Measurements from ENCODE around the gene LPIN3.
A peak's percentile ranks its signal among the peaks of the same experiment; 100 is the strongest.

Gene LPIN3

DNA sequence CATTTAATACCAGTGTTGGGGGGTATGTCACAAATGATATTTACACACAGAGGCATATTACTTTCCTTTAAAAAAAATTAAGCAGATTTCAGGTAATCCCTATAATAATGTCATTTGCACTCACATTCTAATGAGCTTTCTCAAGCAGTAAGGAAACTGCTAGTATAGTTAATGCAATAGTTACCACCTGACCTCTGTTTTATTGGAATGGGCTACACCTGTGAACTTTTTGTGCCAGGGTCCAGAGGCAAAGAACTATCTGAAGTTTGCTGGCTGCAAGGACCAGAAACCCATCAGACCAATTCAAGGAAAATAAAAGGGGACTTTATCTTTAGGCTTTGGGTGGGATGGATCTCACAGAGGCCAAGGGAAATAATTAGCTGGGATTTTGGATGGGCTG lies 20.2 kb upstream of the LPIN3 start:
- peak overlapping the region in 1 of 2 donors; percentile 76 for H3K27ac ChIP-seq (ENCODE audit: low read depth in 2 of 2, low read length in 2 of 2)
- no peaks in the 10 kb centered on the region for H3K9me3 ChIP-seq (ENCODE audit: control insufficient read depth in 2 of 2, low read length in 2 of 2)

DNA sequence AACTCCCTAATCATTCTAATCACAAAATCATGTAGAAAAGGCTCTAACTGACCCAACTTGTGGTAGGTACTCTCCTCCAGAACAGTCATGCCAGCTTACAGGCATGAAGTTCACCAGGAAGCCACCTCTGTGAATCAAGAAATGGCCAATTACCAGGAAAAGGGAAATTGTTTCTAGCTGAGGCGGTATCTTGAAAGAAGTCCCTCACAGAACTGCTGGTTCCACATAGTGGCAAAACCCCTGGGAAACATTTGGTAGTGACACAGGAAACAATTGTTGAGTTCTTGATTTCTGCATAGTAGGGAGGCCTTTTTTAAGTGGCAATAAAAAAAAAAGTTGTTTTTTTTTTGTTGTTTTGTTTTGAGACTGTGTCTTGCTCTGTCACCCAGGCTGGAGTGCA lies 19.6 kb upstream of the LPIN3 start:
- Histone ChIP-seq H3K9ac (ENCODE audit: low read depth in 1 of 2, low read length in 2 of 2) (no peak overlapping the region), H3K9me3 (ENCODE audit: control insufficient read depth in 2 of 2, low read length in 2 of 2) (no peaks in the 10 kb centered on the region), H3K27me3 (ENCODE audit: control insufficient read depth in 2 of 2, insufficient read depth in 2 of 2, low read length in 2 of 2) (no peaks in the 10 kb centered on the region), H3K36me3 (ENCODE audit: control insufficient read depth in 2 of 2, insufficient read depth in 2 of 2, low read length in 2 of 2) (no peaks in the 10 kb centered on the region), H3K4me3 (ENCODE audit: low read length in 2 of 2) (no peak overlapping the region), H3K27ac (ENCODE audit: low read depth in 2 of 2, low read length in 2 of 2) (peak overlapping the region; percentile 52 to 76), H3K4me1 (ENCODE audit: control insufficient read depth in 2 of 2, insufficient read depth in 2 of 2, low read length in 2 of 2) (peaks cover 14 to 22% of the 10 kb centered on the region in 2 donors)

More for the DNA sequence above, 20.2 kb upstream of the LPIN3 start:
- Histone ChIP-seq H3K4me3 (ENCODE audit: low read length in 2 of 2) (no peak overlapping the region), H3K4me1 (ENCODE audit: control insufficient read depth in 2 of 2, insufficient read depth in 2 of 2, low read length in 2 of 2) (peaks cover 14 to 22% of the 10 kb centered on the region in 2 donors), H3K27me3 (ENCODE audit: control insufficient read depth in 2 of 2, insufficient read depth in 2 of 2, low read length in 2 of 2) (no peaks in the 10 kb centered on the region), H3K36me3 (ENCODE audit: control insufficient read depth in 2 of 2, insufficient read depth in 2 of 2, low read length in 2 of 2) (no peaks in the 10 kb centered on the region), H3K9ac (ENCODE audit: low read depth in 1 of 2, low read length in 2 of 2) (no peak overlapping the region)

DNA sequence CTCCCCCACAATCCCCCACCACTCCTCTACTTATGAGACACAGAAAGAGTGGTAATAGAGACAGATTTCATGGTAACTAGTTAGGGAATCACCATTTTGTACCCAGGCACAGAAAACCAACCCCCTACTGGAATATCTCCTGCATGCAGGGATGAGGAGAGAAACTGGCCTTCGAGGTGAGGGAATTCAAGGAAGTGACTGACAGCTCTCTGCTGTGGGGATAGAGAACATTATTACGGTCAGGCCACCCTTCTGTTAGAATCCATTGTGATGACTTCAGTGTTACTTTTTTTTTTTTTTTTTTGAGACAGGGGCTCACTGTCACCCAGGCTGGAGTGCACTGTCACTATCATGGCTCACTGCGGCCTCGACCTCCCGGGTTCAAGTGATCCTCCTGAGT lies 13.4 kb upstream of the LPIN3 start:
- no peaks in the 10 kb centered on the region for H3K36me3 ChIP-seq (ENCODE audit: control insufficient read depth in 2 of 2, insufficient read depth in 2 of 2, low read length in 2 of 2)
- H3K9ac ChIP-seq (ENCODE audit: low read depth in 1 of 2, low read length in 2 of 2) = no peak overlapping the region
- H3K27ac ChIP-seq (ENCODE audit: low read depth in 2 of 2, low read length in 2 of 2) = no peak overlapping the region
- H3K4me3 ChIP-seq (ENCODE audit: low read length in 2 of 2) = no peak overlapping the region
- H3K27me3 ChIP-seq (ENCODE audit: control insufficient read depth in 2 of 2, insufficient read depth in 2 of 2, low read length in 2 of 2) = no peaks in the 10 kb centered on the region
- H3K9me3 ChIP-seq (ENCODE audit: control insufficient read depth in 2 of 2, low read length in 2 of 2) = no peaks in the 10 kb centered on the region
- peaks cover 0 to 3% of the 10 kb centered on the region in 2 donors for H3K4me1 ChIP-seq (ENCODE audit: control insufficient read depth in 2 of 2, insufficient read depth in 2 of 2, low read length in 2 of 2)

DNA sequence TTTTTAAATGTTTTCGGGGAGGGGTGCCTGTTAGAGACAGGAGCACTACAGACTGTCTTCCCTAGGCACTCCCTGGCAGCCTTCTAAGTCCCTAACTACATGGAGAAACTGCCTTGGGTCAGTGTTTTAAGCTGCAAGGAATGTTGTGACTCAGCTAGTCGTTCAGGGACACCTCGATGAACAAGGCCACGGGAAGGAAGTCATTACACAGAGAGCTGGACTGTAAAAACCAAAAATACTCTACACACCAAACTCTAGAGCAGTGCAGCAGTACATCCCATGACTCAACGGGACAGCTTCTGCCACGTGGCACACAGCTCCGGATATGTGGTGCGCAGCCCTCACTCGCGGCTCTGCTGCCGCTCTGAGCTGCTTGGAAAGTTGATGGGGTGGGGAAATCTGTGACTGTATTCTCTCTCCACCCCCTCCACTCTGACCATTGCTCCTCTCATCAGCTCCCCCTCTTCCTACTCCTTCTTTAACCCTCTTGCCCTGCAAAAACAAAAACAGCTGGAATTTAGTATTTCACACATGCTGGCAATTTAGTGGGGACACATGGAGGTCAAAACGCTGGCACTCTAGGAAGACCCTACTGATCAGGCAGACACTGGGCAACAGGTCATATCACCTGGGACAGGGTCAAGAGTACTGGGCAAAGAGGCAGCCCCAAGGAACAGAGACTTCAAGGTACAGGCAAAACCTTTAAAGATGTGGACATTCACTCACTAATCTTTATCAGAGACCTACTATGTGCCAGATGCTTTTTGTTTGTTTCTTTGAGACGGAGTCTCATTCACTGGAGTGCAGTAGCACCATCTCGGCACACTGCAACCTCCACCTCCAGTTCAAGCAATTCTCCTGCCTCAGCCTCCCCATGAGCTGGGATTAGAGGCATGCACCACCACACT lies 10.9 kb upstream of the LPIN3 start:
- no peaks in the 10 kb centered on the region for H3K27me3 ChIP-seq (ENCODE audit: control insufficient read depth in 2 of 2, insufficient read depth in 2 of 2, low read length in 2 of 2)
- H3K27ac ChIP-seq (ENCODE audit: low read depth in 2 of 2, low read length in 2 of 2) = peak overlapping the region; percentile 39 to 63
- H3K9me3 ChIP-seq (ENCODE audit: control insufficient read depth in 2 of 2, low read length in 2 of 2) = no peaks in the 10 kb centered on the region
- no peaks in the 10 kb centered on the region for H3K36me3 ChIP-seq (ENCODE audit: control insufficient read depth in 2 of 2, insufficient read depth in 2 of 2, low read length in 2 of 2)
- no peak overlapping the region for H3K9ac ChIP-seq (ENCODE audit: low read depth in 1 of 2, low read length in 2 of 2)
- no peak overlapping the region for H3K4me3 ChIP-seq (ENCODE audit: low read length in 2 of 2)
- H3K4me1 ChIP-seq (ENCODE audit: control insufficient read depth in 2 of 2, insufficient read depth in 2 of 2, low read length in 2 of 2) = no peaks in the 10 kb centered on the region

DNA sequence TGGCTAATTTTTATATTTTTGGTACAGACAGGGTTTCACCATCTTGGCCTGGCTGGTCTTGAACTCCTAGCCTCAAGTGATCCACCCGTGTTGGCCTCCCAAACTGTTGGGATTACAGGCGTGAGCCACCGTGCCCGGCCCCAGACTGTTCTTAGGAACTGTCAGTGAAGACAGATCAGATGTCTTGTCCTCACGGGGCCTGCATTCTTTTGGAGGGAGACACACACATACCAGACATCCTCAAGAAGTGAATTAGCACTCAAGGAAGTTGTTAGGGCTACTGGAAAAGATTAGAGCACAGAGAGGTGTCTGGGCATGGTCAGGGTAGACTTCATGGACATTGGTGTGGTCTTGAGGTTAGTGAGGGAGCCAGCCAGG lies 10.3 kb upstream of the LPIN3 start:
- Histone ChIP-seq H3K27me3 (ENCODE audit: control insufficient read depth in 2 of 2, insufficient read depth in 2 of 2, low read length in 2 of 2) (no peaks in the 10 kb centered on the region), H3K4me3 (ENCODE audit: low read length in 2 of 2) (no peak overlapping the region), H3K27ac (ENCODE audit: low read depth in 2 of 2, low read length in 2 of 2) (no peak overlapping the region), H3K9ac (ENCODE audit: low read depth in 1 of 2, low read length in 2 of 2) (no peak overlapping the region), H3K9me3 (ENCODE audit: control insufficient read depth in 2 of 2, low read length in 2 of 2) (no peaks in the 10 kb centered on the region), H3K36me3 (ENCODE audit: control insufficient read depth in 2 of 2, insufficient read depth in 2 of 2, low read length in 2 of 2) (no peaks in the 10 kb centered on the region), H3K4me1 (ENCODE audit: control insufficient read depth in 2 of 2, insufficient read depth in 2 of 2, low read length in 2 of 2) (no peaks in the 10 kb centered on the region)

DNA sequence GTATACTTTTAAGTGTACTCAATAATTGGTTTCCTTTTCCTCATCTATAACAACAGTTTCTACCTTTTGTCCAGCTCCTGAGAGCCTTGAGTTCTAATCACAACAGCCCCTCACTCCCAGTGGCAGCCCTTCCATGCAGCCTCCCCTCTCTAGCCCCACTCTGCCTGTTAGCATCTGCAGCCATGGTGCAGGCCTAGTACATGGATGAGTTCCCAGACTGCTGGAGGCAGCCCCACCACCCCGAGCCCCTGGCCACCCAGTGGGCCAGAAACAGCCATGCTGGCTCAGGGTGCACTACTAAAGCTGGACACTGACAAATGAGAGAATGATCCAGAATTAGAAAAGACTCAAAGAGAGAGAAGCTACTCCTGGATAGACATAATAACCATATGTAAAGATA lies 9.7 kb upstream of the LPIN3 start:
- no peak overlapping the region for H3K27ac ChIP-seq (ENCODE audit: low read depth in 2 of 2, low read length in 2 of 2)
- H3K9ac ChIP-seq (ENCODE audit: low read depth in 1 of 2, low read length in 2 of 2) = no peak overlapping the region
- no peaks in the 10 kb centered on the region for H3K27me3 ChIP-seq (ENCODE audit: control insufficient read depth in 2 of 2, insufficient read depth in 2 of 2, low read length in 2 of 2)
- H3K4me1 ChIP-seq (ENCODE audit: control insufficient read depth in 2 of 2, insufficient read depth in 2 of 2, low read length in 2 of 2) = no peaks in the 10 kb centered on the region
- no peaks in the 10 kb centered on the region for H3K9me3 ChIP-seq (ENCODE audit: control insufficient read depth in 2 of 2, low read length in 2 of 2)
- no peak overlapping the region for H3K4me3 ChIP-seq (ENCODE audit: low read length in 2 of 2)
- no peaks in the 10 kb centered on the region for H3K36me3 ChIP-seq (ENCODE audit: control insufficient read depth in 2 of 2, insufficient read depth in 2 of 2, low read length in 2 of 2)

DNA sequence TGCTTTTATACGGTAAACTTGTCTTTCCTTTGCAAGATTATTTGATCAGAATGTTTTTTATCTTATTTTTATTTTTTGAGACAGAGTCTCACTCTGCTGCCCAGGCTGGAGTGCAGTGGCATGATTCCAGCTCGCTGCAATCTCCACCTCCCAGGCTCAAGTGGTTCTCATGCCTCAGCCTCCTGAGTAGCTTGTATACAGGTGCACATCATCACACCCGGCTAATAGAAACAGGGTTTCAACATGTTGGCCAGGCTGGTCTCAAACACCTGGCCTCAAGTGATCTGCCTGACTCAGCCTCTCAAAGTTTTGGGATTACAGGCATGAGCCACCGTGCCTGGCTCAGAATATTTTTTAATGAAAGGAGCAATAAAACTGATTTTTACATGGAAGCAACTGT lies 8.9 kb upstream of the LPIN3 start:
- H3K4me1 ChIP-seq (ENCODE audit: control insufficient read depth in 2 of 2, insufficient read depth in 2 of 2, low read length in 2 of 2) = no peaks in the 10 kb centered on the region
- no peaks in the 10 kb centered on the region for H3K36me3 ChIP-seq (ENCODE audit: control insufficient read depth in 2 of 2, insufficient read depth in 2 of 2, low read length in 2 of 2)
- H3K9me3 ChIP-seq (ENCODE audit: control insufficient read depth in 2 of 2, low read length in 2 of 2) = no peaks in the 10 kb centered on the region
- no peaks in the 10 kb centered on the region for H3K27me3 ChIP-seq (ENCODE audit: control insufficient read depth in 2 of 2, insufficient read depth in 2 of 2, low read length in 2 of 2)
- no peak overlapping the region for H3K4me3 ChIP-seq (ENCODE audit: low read length in 2 of 2)
- no peak overlapping the region for H3K27ac ChIP-seq (ENCODE audit: low read depth in 2 of 2, low read length in 2 of 2)
- no peak overlapping the region for H3K9ac ChIP-seq (ENCODE audit: low read depth in 1 of 2, low read length in 2 of 2)

DNA sequence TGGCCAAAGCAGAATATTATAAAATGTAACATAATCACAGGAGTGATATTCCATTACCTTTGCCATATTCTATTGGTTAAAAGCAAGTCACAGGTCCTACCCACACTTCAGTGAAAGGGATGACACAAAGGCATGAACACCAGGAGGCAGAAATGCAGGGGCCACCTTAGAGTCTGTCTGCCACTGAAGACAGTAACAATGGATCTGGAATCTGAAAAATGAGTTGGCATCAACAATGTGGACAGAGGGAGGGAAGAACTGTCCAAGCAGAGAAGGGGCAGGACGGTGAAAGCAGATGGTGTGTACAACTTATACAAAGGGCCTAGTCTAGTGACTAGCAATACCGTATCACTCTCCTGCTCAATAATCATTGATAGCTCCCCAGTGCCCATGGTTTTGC lies 6.6 kb upstream of the LPIN3 start:
- Histone ChIP-seq H3K27ac (ENCODE audit: low read depth in 2 of 2, low read length in 2 of 2) (peak overlapping the region; percentile 11 to 14), H3K4me1 (ENCODE audit: control insufficient read depth in 2 of 2, insufficient read depth in 2 of 2, low read length in 2 of 2) (no peaks in the 10 kb centered on the region), H3K36me3 (ENCODE audit: control insufficient read depth in 2 of 2, insufficient read depth in 2 of 2, low read length in 2 of 2) (no peaks in the 10 kb centered on the region), H3K27me3 (ENCODE audit: control insufficient read depth in 2 of 2, insufficient read depth in 2 of 2, low read length in 2 of 2) (no peaks in the 10 kb centered on the region), H3K4me3 (ENCODE audit: low read length in 2 of 2) (no peak overlapping the region), H3K9ac (ENCODE audit: low read depth in 1 of 2, low read length in 2 of 2) (no peak overlapping the region), H3K9me3 (ENCODE audit: control insufficient read depth in 2 of 2, low read length in 2 of 2) (no peaks in the 10 kb centered on the region)

DNA sequence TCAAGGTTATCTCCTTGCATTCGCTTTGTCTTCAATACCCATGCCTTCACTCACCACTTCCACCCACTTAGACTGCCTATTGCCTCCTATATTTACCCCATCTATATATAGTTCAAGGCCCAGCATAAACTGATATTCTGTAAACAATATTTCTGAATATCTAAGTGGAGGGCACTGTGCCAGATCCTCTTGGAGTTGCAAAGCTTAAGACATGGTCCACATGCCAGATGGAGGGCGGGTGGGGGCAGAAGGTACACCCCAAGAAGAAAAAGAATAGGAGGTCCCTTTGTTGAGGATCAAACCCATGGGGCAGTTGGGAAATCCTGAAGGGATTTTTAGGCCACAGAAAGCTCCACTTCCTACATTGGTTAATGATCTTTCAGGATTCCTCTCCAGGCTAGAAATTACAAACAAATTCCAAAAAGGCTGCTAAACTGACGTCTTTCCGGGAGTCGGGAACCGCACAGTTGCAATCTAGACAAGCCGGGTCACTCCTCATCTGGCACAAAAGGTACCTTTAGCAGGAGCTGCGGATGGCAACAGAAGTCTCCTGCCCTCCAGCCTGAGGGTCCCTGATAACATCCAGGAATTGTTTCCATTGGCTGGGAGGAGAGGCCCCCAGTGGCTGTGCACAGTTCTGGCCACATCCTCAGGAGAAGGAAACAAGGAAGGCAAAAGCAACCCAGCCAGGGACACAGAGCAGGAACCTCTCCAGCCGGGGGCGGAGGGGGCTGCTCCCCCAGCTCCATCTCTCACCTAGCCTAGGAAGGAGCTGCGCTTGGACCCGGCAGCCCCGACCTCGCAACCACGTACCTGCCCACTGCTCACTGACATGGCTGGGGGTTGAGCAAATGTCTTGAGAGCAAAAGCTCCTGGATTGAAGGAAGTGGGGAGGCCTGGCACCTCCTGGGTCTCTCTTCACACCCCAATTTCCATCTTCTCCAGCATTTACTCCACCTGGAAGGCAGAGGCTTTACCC lies 5.9 kb upstream of the LPIN3 start:
- H3K27ac ChIP-seq (ENCODE audit: low read depth in 2 of 2, low read length in 2 of 2) = peak overlapping the region; percentile 11 to 14

DNA sequence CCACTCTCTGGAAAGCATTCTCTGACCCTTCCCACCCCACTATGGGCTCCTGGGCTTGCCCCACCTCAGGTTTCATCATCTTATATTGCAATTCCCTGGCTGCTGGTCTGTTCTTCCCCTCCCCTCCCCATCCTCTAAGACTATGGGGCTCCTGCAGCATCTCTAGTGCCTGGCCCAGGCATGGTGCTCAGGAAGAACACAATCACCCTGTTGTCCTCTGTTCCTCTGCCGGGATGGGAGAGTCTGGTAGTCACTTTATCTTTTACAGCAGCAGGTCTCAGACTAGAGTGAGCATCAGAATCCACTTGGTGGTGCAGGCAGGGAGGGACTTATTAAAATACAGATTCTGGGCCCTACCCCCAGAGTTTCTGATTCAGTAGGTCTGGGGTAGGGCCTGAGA lies 5.0 kb upstream of the LPIN3 start:
- Histone ChIP-seq H3K9me3 (ENCODE audit: control insufficient read depth in 2 of 2, low read length in 2 of 2) (no peaks in the 10 kb centered on the region), H3K27me3 (ENCODE audit: control insufficient read depth in 2 of 2, insufficient read depth in 2 of 2, low read length in 2 of 2) (no peaks in the 10 kb centered on the region), H3K9ac (ENCODE audit: low read depth in 1 of 2, low read length in 2 of 2) (no peak overlapping the region), H3K4me3 (ENCODE audit: low read length in 2 of 2) (no peak overlapping the region), H3K27ac (ENCODE audit: low read depth in 2 of 2, low read length in 2 of 2) (no peak overlapping the region), H3K36me3 (ENCODE audit: control insufficient read depth in 2 of 2, insufficient read depth in 2 of 2, low read length in 2 of 2) (no peaks in the 10 kb centered on the region), H3K4me1 (ENCODE audit: control insufficient read depth in 2 of 2, insufficient read depth in 2 of 2, low read length in 2 of 2) (peaks cover 7 to 10% of the 10 kb centered on the region in 2 donors)

More for the DNA sequence above, 5.9 kb upstream of the LPIN3 start:
- Histone ChIP-seq H3K9me3 (ENCODE audit: control insufficient read depth in 2 of 2, low read length in 2 of 2) (no peaks in the 10 kb centered on the region), H3K36me3 (ENCODE audit: control insufficient read depth in 2 of 2, insufficient read depth in 2 of 2, low read length in 2 of 2) (no peaks in the 10 kb centered on the region), H3K9ac (ENCODE audit: low read depth in 1 of 2, low read length in 2 of 2) (no peak overlapping the region), H3K4me3 (ENCODE audit: low read length in 2 of 2) (no peak overlapping the region), H3K27me3 (ENCODE audit: control insufficient read depth in 2 of 2, insufficient read depth in 2 of 2, low read length in 2 of 2) (no peaks in the 10 kb centered on the region), H3K4me1 (ENCODE audit: control insufficient read depth in 2 of 2, insufficient read depth in 2 of 2, low read length in 2 of 2) (peaks cover 2 to 3% of the 10 kb centered on the region in 2 donors)
